Lung microvascular endothelial cell (primary cell): ENCODE data around the gene FAR2. TPM values are rescaled to one million over a fixed set of nuclear protein-coding genes. Genes with fewer than 3 reads are reported as not detected.
A peak's percentile ranks its signal among the peaks of the same experiment; 100 is the strongest.
"Not testable (repeated sequence)": the region's sequence is repeated elsewhere in the genome, so short reads cannot be mapped to it uniquely, and the experiment has no call there.

ENCODE experiments used
- DNase-seq, 2 donors: peaks; one replicate each; pipeline versions ENCODE4 v3.0.0 to v3.0.0-alpha.2; 2010; ENCODE audit warnings: low read depth in 2 of 2
- total RNA-seq: library from RNA; depleted of rRNA; stranded (reverse); fragments of >200 nt; gene quantifications from 2 replicates; pipeline ENCODE4 v1.2.1, GENCODE V29; 2014

Gene FAR2
- total RNA-seq, 1 donor from 2014 or later = 46.0 TPM

DNA sequence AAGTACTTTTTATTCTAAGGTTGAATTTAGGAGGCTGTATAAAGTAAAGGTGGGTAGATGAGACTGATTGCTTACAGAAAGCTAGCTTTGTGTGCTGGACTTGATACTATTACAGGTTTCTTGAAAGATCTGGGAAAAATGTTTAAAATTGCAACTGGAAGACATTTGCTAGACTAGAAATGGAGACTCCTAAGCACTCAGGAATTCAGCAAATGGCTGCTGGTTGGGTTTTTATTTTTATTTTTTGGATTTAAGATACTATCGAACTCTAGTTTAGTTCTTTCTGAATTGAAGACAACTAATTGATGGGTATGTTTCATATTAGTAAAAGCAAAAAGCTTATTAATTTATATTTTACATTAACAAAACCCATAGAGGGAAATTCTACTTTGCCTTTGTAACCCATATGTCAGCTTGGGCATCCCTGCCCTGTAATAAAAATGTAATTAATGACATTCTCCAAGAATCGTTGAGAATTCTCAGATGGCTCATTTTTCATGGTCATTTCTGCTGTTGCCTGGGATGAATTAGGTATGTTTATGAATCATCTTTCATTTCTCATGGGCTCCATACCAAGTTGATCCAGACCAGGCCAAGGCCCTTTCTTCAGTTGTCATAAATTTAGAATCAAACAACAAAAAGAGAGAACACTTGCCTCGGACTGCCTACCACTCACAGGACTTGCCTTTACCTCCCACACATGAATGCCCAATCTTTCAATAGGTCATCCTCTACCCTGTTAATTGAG lies 129.8 kb downstream of the FAR2 start:
- peak in 1 of 2 donors; percentile 4 for DNase-seq

DNA sequence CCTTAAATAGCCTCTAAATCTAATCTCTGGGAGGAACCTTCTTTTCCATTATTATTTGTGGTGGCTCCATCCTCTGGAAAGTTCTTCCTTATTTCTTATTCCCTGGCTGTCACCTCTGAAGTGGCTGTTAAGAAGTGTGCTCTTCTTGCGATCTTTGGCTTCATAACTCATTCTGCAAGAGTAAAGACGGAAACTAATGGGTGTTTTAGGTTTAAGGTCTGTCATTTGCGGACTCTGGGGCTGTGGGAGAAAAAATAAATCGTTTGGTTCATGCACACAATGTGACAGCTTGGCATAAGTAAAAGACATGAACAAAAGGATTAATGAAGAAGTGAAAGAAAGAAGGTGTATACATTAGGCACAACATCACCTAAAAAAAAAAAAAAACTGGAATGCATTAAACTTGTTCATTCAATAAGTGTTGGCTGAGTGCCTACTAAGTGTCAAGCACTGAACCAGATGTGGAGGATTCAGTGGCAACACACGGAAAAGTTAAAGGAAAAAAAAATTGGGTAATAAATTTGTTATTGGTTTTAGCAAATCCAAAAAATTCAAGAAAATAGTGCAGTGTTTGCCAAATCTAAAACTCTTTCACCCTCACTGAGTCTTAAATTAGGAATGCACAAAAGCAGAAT lies 132.4 kb downstream of the FAR2 start:
- no peak for DNase-seq

DNA sequence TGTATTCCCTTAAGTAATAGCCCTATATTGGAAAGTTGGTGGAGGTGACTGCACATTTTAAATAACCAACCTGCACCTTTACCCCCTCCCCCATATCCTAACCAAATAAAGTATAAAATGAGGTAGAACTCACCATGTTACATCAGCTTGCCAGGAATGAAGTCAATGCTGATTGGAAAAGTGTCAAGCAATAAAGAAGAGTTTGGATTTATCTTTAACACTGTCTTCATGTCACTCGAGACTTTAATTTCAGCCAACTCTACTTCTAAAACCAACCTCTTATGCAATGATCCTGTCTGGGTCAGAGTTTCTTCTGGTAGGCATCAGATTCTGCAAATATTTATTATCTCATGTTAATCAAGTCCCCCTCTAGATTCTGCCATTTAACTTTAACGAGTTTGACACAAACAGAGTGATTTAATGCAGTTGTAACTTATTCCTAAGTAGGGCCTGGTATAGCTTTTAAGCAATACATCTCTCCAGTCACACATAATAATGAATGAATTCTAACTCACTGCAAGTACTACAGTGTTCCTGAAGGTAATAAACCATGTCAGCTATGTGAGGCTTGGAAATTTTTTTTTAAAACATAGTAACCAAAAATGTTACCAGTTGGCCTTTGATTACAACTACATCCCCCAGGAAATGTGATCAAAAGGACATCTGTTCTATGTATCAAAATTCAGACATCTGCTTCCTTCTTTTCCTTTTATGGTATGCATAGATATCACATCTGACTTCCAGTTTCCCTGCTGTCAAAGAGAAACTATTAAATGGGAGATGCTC lies 133.1 kb downstream of the FAR2 start:
- peak; percentile 61 to 68 for DNase-seq

DNA sequence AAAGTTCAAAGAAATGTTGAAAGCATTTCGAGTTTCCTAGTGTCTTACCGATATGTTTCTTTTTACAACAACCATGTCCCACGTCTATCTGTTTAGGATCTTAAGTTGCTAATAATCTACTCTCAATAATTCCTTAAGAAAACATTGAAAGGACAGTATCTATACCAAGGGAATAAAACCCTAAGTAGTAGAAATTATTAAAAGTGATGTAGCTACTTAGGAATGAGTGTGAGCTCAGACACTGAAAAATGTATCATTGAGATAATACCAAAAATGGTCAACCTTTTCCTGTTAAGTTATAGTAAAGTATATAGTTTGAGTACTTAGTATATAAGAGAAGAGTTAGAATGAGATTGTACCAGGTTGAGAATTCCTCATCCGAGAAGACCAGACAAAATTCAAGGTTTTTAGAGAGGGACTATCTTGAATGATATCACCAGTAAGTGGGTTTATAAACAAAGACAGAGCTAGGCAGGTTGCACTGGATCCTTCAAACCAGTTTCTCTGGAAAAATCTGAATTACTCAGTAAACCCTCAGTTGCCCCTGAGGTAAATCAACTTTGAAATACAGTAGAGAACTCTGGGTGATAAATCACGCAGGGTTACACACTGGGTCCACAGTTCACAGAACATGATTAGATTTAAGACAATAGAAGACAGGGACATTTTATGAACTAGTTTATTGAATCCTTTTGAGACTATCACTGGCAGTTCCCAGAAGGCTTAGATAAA lies 135.1 kb downstream of the FAR2 start:
- no peak for DNase-seq

DNA sequence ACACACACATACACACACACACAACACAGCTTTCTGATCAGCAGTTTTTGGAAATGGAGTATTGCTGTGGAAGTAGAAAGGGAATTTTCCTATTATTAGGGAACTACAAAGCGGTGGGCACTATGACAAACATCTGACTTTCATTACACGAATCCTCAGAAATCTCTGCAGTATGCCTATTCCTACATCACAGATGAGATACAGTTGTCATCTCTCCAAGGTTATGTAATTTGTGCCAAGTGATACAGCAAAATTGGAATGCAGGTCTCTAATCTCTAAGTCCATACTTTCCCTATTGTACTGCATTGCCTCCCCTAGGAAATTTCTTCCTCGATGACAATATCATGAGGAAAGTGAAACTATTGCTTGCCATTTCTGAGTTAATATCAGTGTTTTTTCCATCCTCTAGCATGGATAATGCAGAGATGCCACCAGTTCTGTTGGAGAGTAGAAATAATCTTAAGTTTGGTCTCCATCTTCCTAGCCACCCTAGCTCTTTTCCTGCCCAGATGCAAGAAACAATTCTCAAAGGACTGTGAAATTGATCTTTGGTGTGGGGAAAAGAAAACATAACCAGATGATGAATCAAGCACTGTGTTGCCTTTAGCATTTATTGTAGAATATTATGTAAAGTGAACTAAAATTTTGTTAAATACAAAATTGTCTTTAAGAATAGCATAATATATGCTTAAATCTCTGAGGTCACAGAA lies 137.2 kb downstream of the FAR2 start:
- peak in 1 of 2 donors; percentile 18 for DNase-seq

GRCh38 chr12:29287622-29288021 lies 138.5 kb downstream of the FAR2 start:
- DNase-seq = no peak

DNA sequence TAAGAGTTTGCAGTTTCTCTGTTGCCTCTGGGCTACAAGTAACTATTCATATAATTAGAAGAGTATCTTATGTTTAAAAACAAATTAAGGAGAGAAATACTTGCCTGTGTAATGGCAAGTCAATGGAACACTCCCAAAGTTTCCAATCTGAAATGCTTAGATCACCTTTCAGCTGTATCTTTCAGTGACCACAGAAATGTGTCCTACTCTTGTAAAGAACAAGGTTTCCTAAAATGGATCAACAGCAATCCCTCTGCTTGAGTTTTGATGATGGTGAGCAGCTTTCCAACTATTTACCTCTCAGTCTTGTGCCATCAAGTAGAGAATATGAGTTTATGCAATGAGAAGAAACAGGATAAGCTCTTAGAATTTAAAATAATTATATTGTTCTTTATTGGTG lies 139.0 kb downstream of the FAR2 start:
- DNase-seq = no peak

DNA sequence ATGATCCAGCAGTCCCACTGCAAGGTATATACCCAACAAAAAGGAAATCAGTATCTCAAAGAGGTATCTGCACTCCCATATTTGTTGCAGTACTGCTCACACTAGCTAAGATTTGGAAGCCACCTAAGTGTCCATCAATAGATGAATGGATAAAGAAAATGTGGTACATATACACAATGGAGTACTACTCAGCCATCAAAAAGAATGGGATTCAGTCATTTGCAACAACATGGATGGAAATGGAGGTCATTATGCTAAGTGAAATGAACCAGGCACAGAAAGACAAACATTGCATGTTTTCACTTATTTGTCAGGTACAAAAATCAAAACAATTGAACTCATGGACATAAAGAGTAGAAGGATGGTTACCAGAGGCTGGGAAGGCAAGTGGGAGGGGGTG lies 141.4 kb downstream of the FAR2 start:
- not testable (repeated sequence) for DNase-seq

DNA sequence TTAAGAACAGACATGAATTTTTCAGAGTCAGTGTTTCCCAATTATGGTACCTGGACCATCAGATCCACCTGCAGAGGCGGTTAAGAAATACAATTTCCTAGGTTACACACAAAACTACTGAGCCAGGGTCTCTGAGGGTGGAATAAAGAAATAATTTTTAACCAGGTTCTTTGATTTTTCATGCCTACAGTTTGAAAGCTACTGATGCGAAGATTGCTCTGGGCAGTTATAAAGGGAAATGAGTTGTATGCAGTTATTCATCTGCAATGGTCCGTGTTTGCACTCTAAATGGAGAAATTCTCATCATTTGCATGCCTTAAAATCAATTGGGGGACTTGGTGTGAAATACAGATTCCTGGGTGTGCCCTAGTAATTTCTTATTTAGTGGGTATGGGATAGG lies 142.1 kb downstream of the FAR2 start:
- no peak for DNase-seq

DNA sequence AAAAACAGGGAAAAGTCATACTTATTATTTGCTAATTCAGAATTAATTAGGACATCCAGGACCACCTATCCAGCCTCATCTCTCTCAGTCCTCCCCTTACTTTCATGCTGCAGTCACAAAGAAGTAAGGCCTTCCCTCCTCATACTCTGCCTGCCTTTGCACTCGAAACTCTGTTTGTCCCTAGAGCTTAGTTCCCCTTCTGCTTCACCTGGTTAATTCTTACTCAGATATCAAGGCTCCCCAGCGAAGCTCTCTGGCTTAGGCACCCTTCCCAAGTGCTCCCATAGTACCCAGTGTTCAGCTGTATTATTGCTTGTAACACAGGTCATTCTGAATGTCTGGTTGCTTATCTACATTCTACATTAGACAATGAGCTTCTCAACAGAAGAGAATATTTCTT lies 150.6 kb downstream of the FAR2 start:
- DNase-seq = no peak

DNA sequence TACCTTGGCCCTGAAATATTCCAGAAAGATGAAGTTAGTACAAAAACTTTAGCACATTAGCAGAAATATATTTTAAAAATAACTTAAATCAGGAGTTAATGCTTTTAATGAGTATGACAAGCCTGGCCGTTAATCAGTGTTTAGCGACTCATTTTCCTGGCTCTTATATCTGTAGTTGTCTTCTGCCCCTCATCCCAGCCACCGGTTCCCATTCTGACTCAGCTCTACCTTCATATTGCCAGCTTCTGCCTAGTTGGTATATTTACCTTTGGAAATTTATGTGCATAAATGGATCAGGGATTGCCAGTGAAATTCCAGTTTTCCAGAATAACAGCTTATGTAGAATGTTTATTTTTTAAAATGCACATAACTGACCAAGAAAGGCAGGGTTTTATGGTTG lies 152.0 kb downstream of the FAR2 start:
- peak in 1 of 2 donors; percentile 6 for DNase-seq

- no peak for DNase-seq
Observed at GRCh38 chr12:29304388-29304787, 155.3 kb downstream of the FAR2 start.

DNA sequence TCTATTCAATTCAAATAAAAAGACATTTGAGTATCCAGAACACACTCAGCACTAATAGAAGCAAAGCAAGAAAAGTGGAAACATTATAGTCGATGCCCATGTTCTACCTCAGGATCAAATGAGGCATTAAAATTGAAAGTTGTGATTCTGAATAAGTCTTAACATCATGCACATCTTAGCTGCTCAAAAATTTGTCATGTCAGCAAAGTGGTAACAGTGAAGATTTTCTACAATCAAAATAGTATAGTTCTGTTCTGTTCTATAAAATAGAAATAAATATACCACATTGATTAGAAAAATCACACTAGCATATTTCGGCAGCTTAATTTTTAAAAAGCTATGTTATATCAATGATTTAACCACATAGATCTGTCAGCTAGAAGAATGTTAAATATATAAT lies 157.2 kb downstream of the FAR2 start:
- DNase-seq = no peak

DNA sequence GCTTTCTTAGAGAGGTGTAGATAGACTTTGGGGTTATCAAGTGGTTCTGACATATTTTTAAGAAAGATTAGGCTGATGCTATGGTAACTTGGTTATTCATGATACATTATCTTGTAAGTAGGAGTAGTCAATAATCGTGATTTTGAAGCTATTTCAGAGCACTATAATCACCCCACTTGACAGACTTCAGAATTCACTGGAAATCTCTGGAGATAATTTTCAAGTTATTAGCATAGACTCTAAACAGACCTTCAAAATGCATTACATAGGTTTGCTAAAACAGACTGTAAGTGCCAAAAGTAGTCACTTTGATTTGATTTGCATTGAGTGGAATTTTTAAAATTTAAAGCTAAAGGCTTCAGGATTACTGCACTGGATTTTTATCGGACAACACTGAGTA lies 157.6 kb downstream of the FAR2 start:
- no peak for DNase-seq

DNA sequence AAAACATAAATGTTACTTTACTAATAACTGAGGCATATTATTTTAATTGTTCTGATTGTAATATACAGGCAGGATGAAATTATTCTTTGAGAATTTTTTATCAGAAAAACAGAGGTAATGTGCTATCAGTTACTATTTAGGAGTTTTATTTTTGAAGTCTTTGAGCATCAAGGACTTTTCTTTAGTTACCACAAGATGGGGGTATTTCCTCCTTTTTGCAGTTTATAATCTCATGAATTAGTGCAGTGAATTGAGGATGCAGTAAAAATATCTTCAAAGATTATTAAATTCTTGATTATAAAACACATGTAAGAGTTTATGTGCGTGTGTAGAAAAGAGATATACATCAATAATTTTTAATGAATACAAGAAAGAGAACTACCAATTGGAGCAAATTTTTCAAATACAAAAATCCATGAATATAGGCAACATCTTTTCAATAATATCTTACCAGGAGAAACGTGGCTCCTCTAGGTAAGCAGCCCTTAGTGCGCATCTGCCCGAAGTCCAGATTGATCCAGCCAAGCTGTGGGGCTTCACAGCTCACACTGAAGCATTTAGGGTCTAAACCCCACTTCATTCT lies 160.3 kb downstream of the FAR2 start:
- peak; percentile 20 to 44 for DNase-seq

DNA sequence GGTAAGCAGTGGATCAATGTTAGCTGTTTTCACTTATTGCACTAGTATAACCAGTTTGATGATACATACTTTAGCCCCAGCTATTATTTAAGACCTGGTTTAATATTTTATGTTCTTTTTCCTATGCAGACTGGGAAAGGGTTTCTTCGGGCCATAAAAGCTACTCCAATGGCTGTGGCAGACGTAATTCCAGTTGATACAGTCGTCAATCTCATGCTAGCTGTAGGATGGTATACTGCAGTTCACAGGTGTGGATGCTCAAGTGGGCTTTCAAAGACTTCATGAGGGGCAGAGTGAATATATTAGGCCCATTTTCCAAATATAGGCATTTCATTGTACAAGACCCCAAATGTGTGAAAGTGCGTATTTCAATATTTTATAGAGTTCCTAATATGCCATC lies 161.8 kb downstream of the FAR2 start:
- no peak for DNase-seq

DNA sequence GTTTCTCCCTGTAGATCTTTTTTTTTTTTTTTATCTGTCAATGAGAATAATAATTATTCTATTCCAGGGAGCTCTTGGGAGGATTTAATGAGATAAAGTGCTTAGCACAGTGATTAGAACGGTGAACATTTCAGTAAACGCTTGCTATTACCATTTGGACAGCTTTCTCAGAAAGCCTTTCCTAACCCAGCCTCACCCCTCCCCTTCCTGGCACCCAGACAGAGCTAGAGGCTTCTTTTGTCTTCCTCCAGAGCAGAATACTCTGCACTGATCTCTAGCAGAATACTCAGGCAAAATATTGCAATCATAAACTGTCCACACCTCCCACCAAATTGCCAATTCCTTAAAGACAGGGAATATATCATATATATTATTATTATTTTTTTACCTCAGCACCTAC lies 165.3 kb downstream of the FAR2 start:
- DNase-seq = no peak

DNA sequence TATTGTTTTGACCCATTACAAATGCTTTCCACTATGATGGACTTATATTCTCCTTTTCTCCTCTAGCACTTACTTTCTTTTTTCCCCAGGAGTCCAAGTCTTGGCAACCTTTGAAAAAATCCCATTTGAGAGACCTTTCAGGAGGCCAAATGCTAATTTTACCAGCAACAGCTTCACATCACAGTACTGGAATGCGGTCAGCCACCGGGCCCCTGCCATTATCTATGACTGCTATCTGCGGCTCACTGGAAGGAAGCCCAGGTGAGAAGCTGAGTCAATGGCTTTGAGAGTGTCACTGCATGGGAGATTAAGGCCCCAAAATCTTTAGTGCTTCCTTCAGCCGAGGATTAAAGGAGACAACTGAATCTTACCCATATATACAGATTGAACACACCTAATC lies 167.7 kb downstream of the FAR2 start:
- peak; percentile 11 to 31 for DNase-seq

GRCh38 chr12:29317556-29318363 lies 168.7 kb downstream of the FAR2 start:
- peak; percentile 83 to 85 for DNase-seq
